Tibial nerve (tissue), 4 donors: ENCODE measurements around the gene OR7G1. TPM values are rescaled to one million over a fixed set of nuclear protein-coding genes. Genes with fewer than 3 reads are reported as not detected.

ENCODE experiments used
- DNase-seq, 2 donors: peaks; one replicate each; pipeline ENCODE4 v3.0.0-alpha.2; 2019; ENCODE audit warnings: low spot score in 2 of 2
- H3K27ac ChIP-seq, 4 donors: fragments of 200-600 bp; sonication (generic) in 3 of 4; one replicate each; pipeline ENCODE4 v1.5.1; 2017 to 2019; ENCODE audit warnings: mild to moderate bottlenecking in 1 of 4
- H3K27me3 ChIP-seq, 2 donors: fragments of 200-600 bp; sonication (generic) in 1 of 2; one replicate each; pipeline versions ENCODE4 v1.5.1 to v1.6.0; 2017 to 2019
- H3K36me3 ChIP-seq, 3 donors: fragments of 200-600 bp; sonication (generic); one replicate each; pipeline ENCODE4 v1.5.1; 2018 to 2019
- H3K4me1 ChIP-seq, 4 donors: fragments of 200-600 bp; sonication (generic) in 3 of 4; one replicate each; pipeline ENCODE4 v1.5.1; 2017 to 2019
- H3K4me3 ChIP-seq, 4 donors: fragments of 200-600 bp; sonication (generic) in 3 of 4; one replicate each; pipeline ENCODE4 v1.5.1; 2017 to 2019; ENCODE audit warnings: mild to moderate bottlenecking in 1 of 4, moderate library complexity in 1 of 4
- H3K9me3 ChIP-seq, 4 donors: fragments of 200-600 bp; sonication (generic) in 3 of 4; one replicate each; pipeline ENCODE4 v1.5.1; 2017 to 2019
- CTCF ChIP-seq, 5 experiments: fragments of 200-600 bp in 3 of 5; fragments of 450-650 bp in 2 of 5; sonication (generic) in 3 of 5; IDR thresholded peaks; one replicate each; pipeline ENCODE4 v1.5.1; 2016 to 2019; ENCODE audit warnings: antibody characterized with exemption in 5 of 5, mild to moderate bottlenecking in 3 of 5, moderate library complexity in 2 of 5
- EP300 ChIP-seq, 2 donors: sonication (generic); formaldehyde crosslinking; IDR thresholded peaks; one replicate each; pipeline ENCODE4 v1.6.1; 2017; ENCODE audit warnings: antibody characterized with exemption in 2 of 2, mild to moderate bottlenecking in 1 of 2
- POLR2A ChIP-seq, 2 donors: fragments of 450-650 bp; IDR thresholded peaks; one replicate each; pipeline ENCODE4 v1.6.1; 2017; ENCODE audit warnings: antibody characterized with exemption in 2 of 2, mild to moderate bottlenecking in 2 of 2, moderate library complexity in 2 of 2
- WGBS, 2 donors: methylation state at CpG; one replicate each; pipeline ENCODE4 v1.1.5; 2018; 5-methylcytosine and 5-hydroxymethylcytosine counted together
- total RNA-seq, 4 donors: library from RNA; depleted of rRNA; stranded (reverse); fragments of >200 nt; gene quantifications; one replicate each; pipeline ENCODE4 v1.1.0, GENCODE V29; 2016

OR7G1 gene
- not detected for total RNA-seq

- H3K27me3 ChIP-seq, result no peaks in the 10 kb centered on the region
- no peak for DNase-seq
- no peaks in the 10 kb centered on the region for H3K36me3 ChIP-seq
- H3K4me3 ChIP-seq, result no peak within 1 kb of the TSS
- 79 to 83% methylated on average over 2 of the region's 2 CpGs for WGBS, 2 donors
- H3K27ac ChIP-seq, result no peak within 1 kb of the TSS
- peaks cover 0 to under 1% (median 0%) of the 10 kb centered on the region in 4 donors for H3K9me3 ChIP-seq
- H3K4me1 ChIP-seq, result no peaks in the 10 kb centered on the region
- TF ChIP-seq CTCF (IDR thresholded peaks at IDR 0.05) (no peak), EP300 (IDR thresholded peaks at IDR 0.05) (no peak), POLR2A (IDR thresholded peaks at IDR 0.05) (no peak)
Observed at GRCh38 chr19:9115307-9115813, at the start of gene OR7G1. Gene OR7G1, minus strand, starts transcription at chr19:9115763. Its CDS starts 0 bp downstream, at chr19:9115763.

GRCh38 chr19:9165261-9165660 lies 49.7 kb upstream of the OR7G1 start:
- no peak overlapping the region for H3K4me3 ChIP-seq
- H3K9me3 ChIP-seq, result peaks cover 0 to 79% (median 18%) of the 10 kb centered on the region in 4 donors
- no peaks in the 10 kb centered on the region for H3K4me1 ChIP-seq
- DNase-seq, result no peak
- no peak overlapping the region for H3K27ac ChIP-seq
- H3K27me3 ChIP-seq, result no peaks in the 10 kb centered on the region
- no peak for TF ChIP-seq CTCF (IDR thresholded peaks at IDR 0.05)
- no peak for TF ChIP-seq POLR2A (IDR thresholded peaks at IDR 0.05)
- TF ChIP-seq EP300 (IDR thresholded peaks at IDR 0.05), result no peak
- 89 to 96% methylated on average over 3 of the region's 3 CpGs for WGBS, 2 donors
- H3K36me3 ChIP-seq, result peaks cover 14 to 93% (median 28%) of the 10 kb centered on the region in 3 donors

- peaks cover 0 to 84% (median 24%) of the 10 kb centered on the region in 4 donors for H3K9me3 ChIP-seq
- TF ChIP-seq EP300 (IDR thresholded peaks at IDR 0.05) (no peak), CTCF (IDR thresholded peaks at IDR 0.05) (no peak), POLR2A (IDR thresholded peaks at IDR 0.05) (no peak)
- H3K27me3 ChIP-seq, result no peaks in the 10 kb centered on the region
- H3K4me1 ChIP-seq, result no peaks in the 10 kb centered on the region
- no peak overlapping the region for H3K4me3 ChIP-seq
- 96 to 97% methylated on average over 12 of the region's 12 CpGs for WGBS, 2 donors
- DNase-seq, result no peak
- H3K27ac ChIP-seq, result no peak overlapping the region
- peaks cover 28 to 100% (median 59%) of the 10 kb centered on the region in 3 donors for H3K36me3 ChIP-seq
Observed at GRCh38 chr19:9161427-9161826, 45.9 kb upstream of the OR7G1 start.

GRCh38 chr19:9159891-9160290 lies 44.3 kb upstream of the OR7G1 start:
- no peaks in the 10 kb centered on the region for H3K27me3 ChIP-seq
- no peak overlapping the region for H3K4me3 ChIP-seq
- peaks cover 28 to 100% (median 64%) of the 10 kb centered on the region in 3 donors for H3K36me3 ChIP-seq
- 96 to 98% methylated on average over 13 of the region's 13 CpGs for WGBS, 2 donors
- no peaks in the 10 kb centered on the region for H3K4me1 ChIP-seq
- no peak for DNase-seq
- no peak overlapping the region for H3K27ac ChIP-seq
- H3K9me3 ChIP-seq, result peaks cover 0 to 88% (median 28%) of the 10 kb centered on the region in 4 donors
- no peak for TF ChIP-seq EP300 (IDR thresholded peaks at IDR 0.05)
- no peak for TF ChIP-seq CTCF (IDR thresholded peaks at IDR 0.05)
- no peak for TF ChIP-seq POLR2A (IDR thresholded peaks at IDR 0.05)

- H3K4me3 ChIP-seq, result no peak overlapping the region
- 86 to 100% methylated on average over 1 of the region's 1 CpG for WGBS, 2 donors
- no peak for TF ChIP-seq CTCF (IDR thresholded peaks at IDR 0.05)
- TF ChIP-seq POLR2A (IDR thresholded peaks at IDR 0.05), result no peak
- TF ChIP-seq EP300 (IDR thresholded peaks at IDR 0.05), result no peak
- H3K27me3 ChIP-seq, result no peaks in the 10 kb centered on the region
- H3K4me1 ChIP-seq, result no peaks in the 10 kb centered on the region
- no peak overlapping the region for H3K27ac ChIP-seq
- peaks cover 0 to 92% (median 33%) of the 10 kb centered on the region in 4 donors for H3K9me3 ChIP-seq
- H3K36me3 ChIP-seq, result peaks cover 19 to 99% (median 47%) of the 10 kb centered on the region in 3 donors
- DNase-seq, result no peak
Observed at GRCh38 chr19:9156304-9156703, 40.7 kb upstream of the OR7G1 start.
